HG02981 (cell line): Measurements from ENCODE around the gene MOBP.

Experiments used
- ATAC-seq: cut with Tn5 transposase; IDR thresholded peaks from one replicate; pipeline ENCODE4 v1.9.1; 2021; ENCODE audit warnings: mild to moderate bottlenecking, moderate library complexity; ENCODE audit not compliant: unreplicated experiment

The MOBP gene

DNA sequence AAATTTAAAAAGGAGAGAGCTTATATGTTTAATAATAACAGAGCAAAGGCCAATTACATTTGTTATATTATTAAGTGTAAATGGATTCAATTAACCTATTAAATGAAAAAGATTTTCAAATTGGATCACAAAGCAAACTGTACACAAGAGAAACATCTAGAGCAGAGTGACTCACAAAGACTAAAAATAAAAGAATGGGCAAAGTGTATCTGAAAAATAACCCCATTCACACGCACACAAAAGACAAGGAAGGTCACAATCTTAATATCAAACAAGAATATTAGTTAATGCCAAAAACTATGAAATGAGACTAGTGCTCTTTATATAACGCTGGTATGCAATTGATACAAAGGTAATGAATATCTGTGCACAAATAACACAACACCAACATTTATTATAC, 65.7 kb downstream of the MOBP start:
- ATAC-seq = no peak

DNA sequence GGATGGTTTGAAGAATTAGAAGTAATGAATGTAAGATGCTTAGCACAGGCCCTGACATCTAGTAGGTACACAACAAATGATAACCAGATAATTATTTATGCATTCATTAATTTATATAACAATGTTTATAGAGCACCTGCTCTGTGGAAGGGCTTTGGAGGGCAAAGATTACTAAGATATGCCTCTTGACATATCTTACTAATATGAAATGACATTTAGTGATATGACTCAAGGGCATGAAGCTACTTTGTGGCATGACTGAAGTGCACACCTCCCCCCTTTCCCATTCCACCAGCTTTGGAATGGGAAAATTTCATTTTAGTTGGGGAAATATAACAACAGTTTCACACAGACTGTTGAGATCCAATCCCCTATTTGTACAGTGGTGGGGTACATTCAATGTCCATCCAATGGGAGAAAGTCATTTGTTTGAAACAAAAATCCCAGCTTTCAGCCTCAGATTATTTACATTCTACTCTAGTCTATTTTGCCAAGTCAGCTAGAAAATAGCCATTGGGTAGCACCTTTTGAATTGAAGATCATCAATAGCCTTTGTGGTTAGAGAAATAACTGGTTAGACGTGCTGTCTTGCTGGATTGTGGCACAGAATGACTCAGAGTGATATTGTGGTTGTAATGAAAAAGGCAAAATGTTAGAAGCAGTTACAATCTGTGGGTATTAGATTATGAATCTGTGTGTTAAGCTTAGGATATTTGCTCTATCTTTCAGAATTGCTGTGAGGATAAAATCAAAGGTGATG, 72.9 kb downstream of the MOBP start:
- no peak for ATAC-seq

DNA sequence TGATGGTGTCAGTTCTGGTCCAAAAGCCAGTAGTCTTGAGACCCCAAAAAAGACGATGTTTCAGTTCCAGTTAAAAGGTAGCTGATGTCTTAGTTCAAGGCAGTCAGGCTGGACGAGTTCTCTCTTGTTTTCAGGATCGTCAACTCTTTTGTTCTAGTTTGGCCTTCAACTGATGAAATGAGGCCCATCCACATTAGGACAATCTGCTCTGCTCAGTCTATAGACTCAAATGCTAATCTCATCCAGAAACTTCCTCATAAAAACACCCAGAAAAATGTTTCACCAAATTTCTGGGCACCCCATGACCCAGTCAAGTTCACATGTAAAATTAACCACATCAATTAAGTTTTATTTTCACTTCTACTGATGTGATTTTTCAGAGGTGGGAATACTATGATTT, 74.0 kb downstream of the MOBP start:
- ATAC-seq = no peak

DNA sequence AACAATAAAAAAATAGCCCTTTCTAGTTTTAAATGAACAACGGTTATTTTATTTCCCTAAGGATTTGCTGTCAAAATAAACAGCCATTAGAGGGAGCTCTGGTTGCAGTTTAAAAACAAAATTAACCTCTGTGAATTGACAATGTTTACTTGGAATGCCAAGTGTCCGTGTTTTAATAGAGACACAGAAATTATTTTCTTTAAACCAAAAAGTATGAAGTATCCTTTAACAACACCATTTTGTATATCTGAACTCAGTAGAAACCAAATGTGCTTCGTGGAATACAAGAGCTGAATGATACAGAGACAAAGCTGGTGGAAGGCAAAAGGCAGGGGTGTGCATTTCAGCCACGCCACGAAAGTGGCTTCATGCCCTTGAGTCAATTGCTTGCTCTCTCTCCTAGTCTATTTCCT, 74.4 kb downstream of the MOBP start:
- no peak for ATAC-seq

DNA sequence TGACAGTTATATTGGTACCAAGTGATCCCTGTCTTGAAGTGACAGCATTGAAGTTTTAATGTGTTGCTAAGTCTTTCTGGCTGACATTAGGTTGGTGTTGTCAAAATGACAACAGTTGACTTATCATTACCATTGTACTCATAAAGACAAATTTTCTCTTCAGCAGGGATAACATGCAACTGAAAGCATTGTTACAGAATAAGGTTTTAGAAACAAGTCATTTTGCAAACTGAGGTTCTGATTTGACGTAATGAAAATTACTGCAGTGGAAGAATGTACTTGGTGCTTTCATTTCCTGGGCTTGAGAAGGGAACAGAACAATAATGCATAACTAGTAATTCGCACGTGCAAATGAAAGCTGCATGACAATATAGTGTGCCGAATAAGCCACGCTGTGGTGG, 75.1 kb downstream of the MOBP start:
- no peak for ATAC-seq

DNA sequence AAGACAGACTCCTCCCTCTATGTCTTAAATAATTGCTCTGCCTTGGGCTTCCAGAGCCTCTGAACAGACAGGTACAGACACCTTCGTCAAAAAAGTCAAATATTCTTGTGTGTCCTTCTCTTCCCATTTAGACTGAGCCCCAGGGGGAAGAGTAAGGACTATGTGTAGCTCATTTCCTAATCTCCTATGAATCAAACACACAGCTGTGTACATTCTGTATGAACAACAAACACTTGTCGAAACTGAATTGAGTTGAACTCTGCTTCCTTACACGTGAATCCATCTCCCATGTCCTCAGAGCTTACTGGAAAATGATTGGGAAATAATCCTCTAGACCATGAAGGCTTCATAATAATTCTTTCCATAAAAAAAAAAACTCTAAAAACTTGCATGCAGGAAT, 80.8 kb downstream of the MOBP start:
- no peak for ATAC-seq

DNA sequence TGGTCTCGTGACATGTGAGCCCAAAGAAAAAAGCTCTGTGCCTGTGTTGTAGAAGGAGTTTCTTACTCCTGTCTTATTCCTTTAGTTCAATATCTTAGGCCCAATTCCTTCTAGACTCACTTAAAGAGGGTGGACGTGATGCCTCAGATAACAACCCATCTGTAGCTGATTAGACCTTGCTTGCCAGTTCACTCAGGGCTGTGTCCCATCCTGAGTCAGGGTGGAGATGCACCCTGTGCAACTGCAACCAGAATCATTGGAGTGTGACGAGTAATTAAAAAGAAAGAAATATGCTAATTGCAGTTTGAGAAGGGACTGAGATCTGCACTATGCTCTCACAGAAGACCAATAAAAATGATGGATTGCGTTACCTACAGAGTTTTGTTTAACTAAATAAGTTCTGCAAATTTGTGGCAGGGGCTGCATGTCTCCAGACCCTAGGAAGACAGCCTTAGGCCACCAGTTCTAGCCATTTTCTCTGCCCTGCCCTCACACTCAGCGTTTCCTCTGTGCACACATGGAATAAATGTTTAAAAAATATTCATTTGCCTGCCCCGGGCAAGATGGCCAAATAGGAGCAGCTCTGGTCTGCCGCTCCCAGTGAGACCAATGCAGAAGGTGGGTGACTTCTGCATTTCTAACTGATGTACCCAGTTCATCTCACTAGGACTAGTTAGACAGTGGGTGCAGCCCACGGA, 83.0 kb downstream of the MOBP start:
- no peak for ATAC-seq
